HL-60 (cell line): ENCODE results near the gene VWA8.

ENCODE experiments used
- DNase-seq, 2 experiments: peaks; one replicate each; pipeline ENCODE4 v3.0.0-alpha.2; 2010 to 2020; ENCODE audit warnings: low read depth in 1 of 2, low spot score in 1 of 2
- H3K27ac ChIP-seq: fragments of 250-450 bp; sonication (Bioruptor Pico); replicated peaks from 2 replicates; pipeline ENCODE4 v1.5.1; 2020; ENCODE audit warnings: mild to moderate bottlenecking, moderate library complexity
- H3K27me3 ChIP-seq: fragments of 250-450 bp; sonication (Bioruptor Pico); 2 replicates; pipeline ENCODE4 v1.5.1; 2021; ENCODE audit warnings: mild to moderate bottlenecking, moderate library complexity; ENCODE audit not compliant: insufficient read depth, poor library complexity, severe bottlenecking
- H3K4me3 ChIP-seq: replicated peaks from 2 replicates; pipeline ENCODE4 v1.5.1; 2011; ENCODE audit warnings: mild to moderate bottlenecking, control low read depth, low read length; ENCODE audit not compliant: insufficient read depth
- CTCF ChIP-seq: IDR thresholded peaks from one replicate; pipeline ENCODE4 v1.5.1; 2011; ENCODE audit warnings: low read length, control low read depth, inconsistent platforms; ENCODE audit not compliant: insufficient read depth
- GABPA ChIP-seq: IDR thresholded peaks from 2 replicates; pipeline ENCODE4 v1.6.1; 2012; ENCODE audit warnings: low read depth
- POLR2AphosphoS5 ChIP-seq: IDR thresholded peaks from 2 replicates; pipeline ENCODE4 v1.6.1; 2012; ENCODE audit warnings: low read depth
- REST ChIP-seq: IDR thresholded peaks from 2 replicates; pipeline ENCODE4 v1.6.1; 2012; ENCODE audit warnings: low read depth; ENCODE audit not compliant: insufficient replicate concordance
- SPI1 ChIP-seq: IDR thresholded peaks from 2 replicates; pipeline ENCODE4 v1.6.1; 2012; ENCODE audit warnings: low read depth, mild to moderate bottlenecking, borderline replicate concordance

Gene VWA8

GRCh38 chr13:41533266-41534052, 427.4 kb downstream of the VWA8 start:
- Histone ChIP-seq H3K27ac (no peak overlapping the region), H3K27me3 (no peaks in the 10 kb centered on the region), H3K4me3 (no peak overlapping the region)
- no peak for TF ChIP-seq REST
- no peak for TF ChIP-seq CTCF
- no peak for TF ChIP-seq GABPA
- TF ChIP-seq POLR2AphosphoS5: no peak
- no peak for TF ChIP-seq SPI1
- DNase-seq: no peak

GRCh38 chr13:41528021-41528420, 432.9 kb downstream of the VWA8 start:
- no peaks in the 10 kb centered on the region for H3K27me3 ChIP-seq
- H3K4me3 ChIP-seq: no peak overlapping the region
- no peak overlapping the region for H3K27ac ChIP-seq
- no peak for DNase-seq
- no peak for TF ChIP-seq CTCF
- no peak for TF ChIP-seq POLR2AphosphoS5
- no peak for TF ChIP-seq REST
- no peak for TF ChIP-seq GABPA
- no peak for TF ChIP-seq SPI1

GRCh38 chr13:41520660-41521630, 440.0 kb downstream of the VWA8 start:
- H3K4me3 ChIP-seq: no peak overlapping the region
- TF ChIP-seq GABPA (no peak), SPI1 (no peak), POLR2AphosphoS5 (no peak), CTCF (no peak), REST (no peak)
- H3K27me3 ChIP-seq: no peaks in the 10 kb centered on the region
- DNase-seq: no peak
- peak overlapping the region; percentile 46 for H3K27ac ChIP-seq
